Stimulated activated naive CD8-positive, alpha-beta T cell treated with anti-CD3 and anti-CD28 coated beads, Interleukin-15, amount 100 ng/mL, for 72 hours (primary cell): ENCODE measurements around the gene UBXN6.
A peak's percentile ranks its signal among the peaks of the same experiment; 100 is the strongest.

Experiments
- ATAC-seq: fragments of 150-1000 bp; cut with Tn5 transposase; 2 replicates; pipeline ENCODE4 v1.10.0; 2021; ENCODE audit warnings: mild to moderate bottlenecking, moderate library complexity
- DNase-seq, 2 donors: peaks; one replicate each; pipeline ENCODE4 v3.0.0; 2021 to 2022
- H3K27ac Mint-ChIP-seq, 2 donors: one replicate each; pipeline ENCODE4 v1.8.0; 2022; ENCODE audit warnings: mild to moderate bottlenecking in 2 of 2, mixed read lengths in 2 of 2, moderate library complexity in 2 of 2
- H3K27me3 Mint-ChIP-seq: one replicate; pipeline ENCODE4 v1.8.0; 2022; ENCODE audit warnings: mixed read lengths
- H3K4me1 Mint-ChIP-seq: one replicate; pipeline ENCODE4 v1.8.0; 2022; ENCODE audit warnings: mild to moderate bottlenecking, mixed read lengths
- H3K4me3 Mint-ChIP-seq, 2 donors: one replicate each; pipeline ENCODE4 v1.8.0; 2022; ENCODE audit warnings: mild to moderate bottlenecking in 2 of 2, mixed read lengths in 2 of 2, moderate library complexity in 1 of 2
- H3K9me3 Mint-ChIP-seq, 2 donors: one replicate each; pipeline ENCODE4 v1.8.0; 2022; ENCODE audit warnings: mixed read lengths in 2 of 2

Gene UBXN6

DNA sequence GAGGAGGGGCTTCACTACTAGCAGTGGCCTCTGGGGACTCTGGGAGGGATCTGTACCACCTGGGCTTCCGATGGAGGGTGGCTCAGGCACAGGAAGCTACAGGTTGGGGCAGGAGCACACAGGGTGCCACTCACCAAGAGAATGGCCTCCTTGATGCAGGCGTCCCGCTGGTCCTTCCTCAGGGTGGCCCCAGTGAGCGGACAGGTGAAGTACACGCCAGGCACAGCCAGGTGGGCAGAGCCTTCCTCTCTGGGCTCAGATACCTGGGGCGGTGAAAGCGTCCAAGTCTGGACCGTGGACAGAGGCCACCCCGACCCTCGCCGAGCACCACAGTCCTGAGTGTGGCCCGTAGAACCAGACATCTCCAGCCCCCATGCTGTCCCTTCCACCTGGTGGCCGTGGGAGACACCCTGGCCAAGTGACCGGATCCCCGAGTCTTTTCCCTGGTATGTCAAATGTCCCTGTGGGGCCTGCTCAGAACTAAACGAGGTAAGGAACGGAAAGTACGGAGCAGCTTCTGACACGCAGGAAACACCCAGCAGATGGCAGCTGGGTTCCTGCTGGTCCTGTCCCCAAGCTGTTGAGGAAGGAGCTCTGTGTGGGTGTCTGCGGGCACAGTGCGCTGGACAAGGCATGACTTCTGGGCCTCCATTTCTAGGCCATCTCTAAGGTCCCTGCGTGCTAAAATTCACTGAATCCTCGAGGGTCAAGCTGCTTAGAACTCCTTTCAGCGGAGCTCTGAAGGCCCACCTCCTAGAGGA, 5.2 kb downstream of the UBXN6 start:
- Mint-ChIP-seq H3K4me3 (no peak overlapping the region), H3K4me1 (peaks cover 22% of the 10 kb centered on the region), H3K9me3 (no peaks in the 10 kb centered on the region), H3K27me3 (no peaks in the 10 kb centered on the region), H3K27ac (peak overlapping the region in 1 of 2 donors; percentile 82)
- ATAC-seq = no peak
- DNase-seq = no peak

DNA sequence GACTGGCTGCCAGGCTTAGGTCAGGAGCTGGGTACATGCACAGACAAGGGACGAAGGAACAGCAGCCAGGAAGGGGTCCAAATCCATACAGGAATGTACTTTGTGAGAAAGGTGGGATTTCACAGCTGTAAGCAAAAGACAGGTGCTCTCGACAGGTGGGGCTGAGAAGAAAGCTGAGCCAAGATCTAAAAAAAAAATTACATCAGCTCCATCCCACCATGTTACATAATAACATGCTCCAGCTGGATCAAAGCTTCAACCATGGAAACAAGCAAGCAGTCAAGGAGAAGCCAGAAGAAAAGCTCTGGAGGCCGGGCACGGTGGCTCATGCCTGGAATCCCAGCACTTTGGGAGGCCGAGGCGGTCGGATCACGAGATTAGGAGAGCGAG, 8.0 kb downstream of the UBXN6 start:
- Mint-ChIP-seq H3K27ac (peak overlapping the region in 1 of 2 donors; percentile 64), H3K27me3 (no peaks in the 10 kb centered on the region), H3K4me3 (no peak overlapping the region), H3K9me3 (no peaks in the 10 kb centered on the region), H3K4me1 (no peaks in the 10 kb centered on the region)
- ATAC-seq = no peak
- DNase-seq = no peak

DNA sequence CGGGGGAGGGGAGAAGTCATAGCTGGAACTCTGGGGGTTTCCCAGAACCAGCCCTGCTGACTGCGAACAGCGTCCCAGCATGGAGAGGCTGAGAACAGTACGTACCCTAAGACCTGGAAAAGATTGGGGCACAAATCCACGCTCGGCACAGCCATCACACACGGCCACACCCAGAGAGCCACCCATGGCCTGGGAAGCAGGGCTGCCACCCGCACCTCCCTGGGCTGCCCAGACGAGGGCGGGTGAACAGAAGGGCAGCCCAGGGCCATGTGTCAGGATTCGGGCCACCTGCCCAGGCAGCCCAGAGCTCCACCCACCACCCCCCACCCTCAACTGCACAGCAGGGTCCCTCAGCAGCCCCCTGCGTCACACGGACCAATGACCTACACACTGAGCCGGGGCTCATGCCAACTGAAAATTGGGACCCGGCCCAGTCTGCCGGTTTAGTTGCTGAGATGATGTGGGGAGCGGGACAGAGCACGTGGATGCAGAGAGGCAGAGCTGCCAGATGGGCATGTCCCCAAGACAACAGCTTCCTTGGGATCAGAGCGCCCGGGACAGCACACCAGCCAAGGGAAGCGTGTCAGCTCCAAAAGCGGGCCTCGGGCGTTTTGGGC, 8.5 kb downstream of the UBXN6 start:
- no peaks in the 10 kb centered on the region for H3K4me1 Mint-ChIP-seq
- no peaks in the 10 kb centered on the region for H3K27me3 Mint-ChIP-seq
- DNase-seq (no peak), ATAC-seq (no peak)
- peak overlapping the region in 1 of 2 donors; percentile 64 for H3K27ac Mint-ChIP-seq
- H3K9me3 Mint-ChIP-seq = no peaks in the 10 kb centered on the region
- H3K4me3 Mint-ChIP-seq = no peak overlapping the region

DNA sequence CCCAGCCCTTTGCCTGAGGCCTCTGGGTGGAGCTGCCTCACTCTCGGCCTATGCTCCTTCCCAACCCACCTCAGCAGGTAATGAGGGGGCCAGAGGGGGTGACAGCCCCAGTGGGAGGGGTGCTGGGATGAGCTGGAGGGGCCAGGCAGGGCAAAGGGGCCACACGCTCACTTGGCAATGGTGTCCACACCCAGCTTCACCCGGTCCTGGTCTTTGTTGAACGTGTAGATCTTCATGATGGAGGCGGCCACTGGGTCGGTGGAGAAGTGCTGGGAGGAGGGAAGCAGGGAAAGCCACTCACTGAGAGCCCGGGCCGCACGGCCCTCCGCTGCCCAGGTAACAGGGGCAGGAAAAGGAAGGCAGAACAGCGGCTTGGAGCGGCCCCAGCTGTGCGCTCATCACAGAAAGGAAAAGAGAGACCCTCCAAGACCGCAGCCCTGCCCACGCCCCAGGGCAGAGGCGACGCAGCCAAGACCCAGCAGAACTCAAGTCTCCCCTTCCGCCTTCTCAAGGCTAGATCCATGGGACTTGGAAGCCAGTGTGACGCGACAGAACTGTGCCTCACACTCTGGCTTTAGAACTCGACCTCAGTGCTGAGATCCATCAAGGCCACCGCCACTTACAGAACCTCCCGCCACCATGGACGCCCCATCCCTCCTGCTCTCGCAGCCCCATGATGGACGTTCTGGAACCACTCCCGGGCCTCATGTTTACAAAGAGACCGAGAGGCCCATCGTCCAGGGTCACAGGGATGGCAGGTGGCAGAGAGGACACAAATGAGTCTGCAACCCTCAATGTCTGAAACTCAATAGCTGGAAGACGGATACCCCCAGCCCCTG, 9.2 kb downstream of the UBXN6 start:
- H3K27ac Mint-ChIP-seq = peak overlapping the region; percentile 57 to 94
- H3K9me3 Mint-ChIP-seq = no peaks in the 10 kb centered on the region
- no peaks in the 10 kb centered on the region for H3K27me3 Mint-ChIP-seq
- no peak overlapping the region for H3K4me3 Mint-ChIP-seq
- no peaks in the 10 kb centered on the region for H3K4me1 Mint-ChIP-seq
- DNase-seq = no peak
- ATAC-seq = no peak

DNA sequence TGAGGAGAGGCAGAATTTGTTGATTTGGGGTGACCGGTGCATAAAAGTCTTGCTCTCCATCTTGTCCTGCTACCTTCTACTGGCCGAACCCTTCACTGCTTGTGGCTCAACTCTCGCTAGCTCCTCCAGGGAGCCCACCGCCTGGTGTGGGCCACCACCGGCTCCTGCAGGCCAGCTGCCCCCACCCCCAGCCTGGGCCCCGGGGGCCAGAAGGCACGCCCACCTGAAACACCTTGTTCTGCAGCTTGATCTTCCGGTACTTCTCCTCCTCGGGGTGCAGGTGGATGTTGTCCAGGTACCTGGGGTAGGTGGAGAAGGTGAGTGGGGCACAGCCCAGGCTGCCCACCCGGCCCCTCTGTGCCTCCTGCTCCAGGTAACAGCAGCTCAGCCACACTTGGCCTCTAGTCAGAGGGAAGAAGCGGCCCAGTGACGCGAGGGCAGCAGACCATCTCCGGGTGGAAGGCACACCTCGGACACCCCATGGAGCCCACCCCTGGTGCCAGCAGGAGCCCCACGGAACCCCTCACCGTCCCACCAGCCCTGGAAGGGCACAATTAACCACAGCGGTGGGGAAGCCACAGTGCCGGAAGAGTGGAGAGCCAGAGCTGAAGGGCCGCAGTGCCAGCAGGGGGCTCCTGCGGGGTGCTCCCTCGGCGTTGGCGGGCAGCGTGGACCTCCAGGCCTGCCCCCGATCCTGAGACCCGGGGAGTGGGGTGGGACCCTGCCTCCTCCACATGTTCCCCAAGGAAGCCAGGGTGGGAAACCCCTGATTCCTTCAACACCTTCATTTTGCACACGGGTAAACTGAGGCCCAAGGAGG, 10.1 kb downstream of the UBXN6 start:
- no peak for ATAC-seq
- no peaks in the 10 kb centered on the region for H3K9me3 Mint-ChIP-seq

DNA sequence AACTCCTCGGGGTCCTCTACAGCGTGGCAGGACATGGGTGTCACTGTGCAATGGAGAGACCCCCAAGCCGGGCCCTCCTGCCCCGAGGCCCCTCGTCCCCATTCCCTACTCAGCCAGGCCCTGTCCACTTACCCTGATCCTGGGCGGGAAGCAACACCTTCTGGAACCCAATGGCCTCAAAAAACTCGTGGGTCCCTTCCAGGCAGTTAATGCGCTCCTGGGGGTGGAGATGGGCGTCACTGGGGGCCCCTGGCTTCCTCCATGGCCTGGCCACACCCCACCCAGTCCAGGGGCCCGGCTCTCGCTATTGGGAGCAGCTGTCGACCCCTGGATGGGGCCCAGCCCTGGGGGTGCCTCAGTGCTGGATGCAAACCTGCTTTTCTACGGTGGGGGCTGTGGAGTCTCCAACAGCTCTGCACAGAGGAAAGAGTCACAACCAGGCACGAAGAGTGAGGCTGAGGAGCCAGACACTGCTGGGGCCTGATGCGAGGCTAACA, 10.8 kb downstream of the UBXN6 start:
- DNase-seq = no peak
- peak overlapping the region in 1 of 2 donors; percentile 67 for H3K27ac Mint-ChIP-seq
- ATAC-seq = no peak
- no peaks in the 10 kb centered on the region for H3K27me3 Mint-ChIP-seq
- H3K4me1 Mint-ChIP-seq = peaks cover 9% of the 10 kb centered on the region
- H3K4me3 Mint-ChIP-seq = no peak overlapping the region
- no peaks in the 10 kb centered on the region for H3K9me3 Mint-ChIP-seq

More for the DNA sequence above, 10.1 kb downstream of the UBXN6 start:
- H3K4me3 Mint-ChIP-seq = no peak overlapping the region
- peaks cover 1% of the 10 kb centered on the region for H3K4me1 Mint-ChIP-seq
- H3K27me3 Mint-ChIP-seq = no peaks in the 10 kb centered on the region
- peak overlapping the region in 1 of 2 donors; percentile 94 for H3K27ac Mint-ChIP-seq
- DNase-seq = no peak

DNA sequence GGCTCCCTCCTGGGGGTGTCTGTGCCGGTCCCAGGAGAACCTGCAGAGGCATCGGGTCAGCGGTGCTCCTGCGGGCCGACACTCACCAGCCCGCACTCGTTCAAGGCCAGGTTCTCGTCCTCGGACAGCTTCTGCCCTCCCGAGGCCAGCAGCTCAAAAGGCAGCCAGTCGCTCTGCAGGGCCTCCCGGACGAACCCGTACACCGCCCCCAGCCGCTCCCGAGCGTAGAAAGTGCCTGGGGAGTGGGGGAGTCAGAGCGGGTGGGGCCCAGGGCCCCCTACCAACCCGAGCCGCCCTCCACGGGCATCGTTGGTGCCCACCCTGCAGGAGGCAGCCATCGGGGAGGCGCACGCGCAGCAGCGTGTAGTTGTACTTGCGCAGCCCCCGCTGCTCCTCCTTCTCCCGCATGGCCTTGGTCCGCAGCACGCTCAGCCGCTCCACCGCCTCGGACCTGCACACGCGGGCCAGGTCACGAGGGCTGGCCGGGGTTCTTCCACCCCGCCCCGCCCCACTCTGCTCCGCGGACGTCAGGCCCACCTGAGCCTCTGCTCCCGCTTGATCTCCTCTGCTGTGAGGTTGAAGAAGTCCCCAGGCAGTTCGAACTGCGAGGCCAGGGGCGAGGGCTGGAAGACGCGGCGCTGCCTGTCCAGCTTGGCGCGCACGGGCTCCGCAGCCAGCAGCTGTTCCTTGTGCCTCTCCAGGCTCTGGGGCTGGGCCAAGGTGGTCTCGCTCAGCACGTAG, 11.5 kb downstream of the UBXN6 start:
- no peaks in the 10 kb centered on the region for H3K27me3 Mint-ChIP-seq
- DNase-seq (no peak), ATAC-seq (no peak)
- no peaks in the 10 kb centered on the region for H3K9me3 Mint-ChIP-seq
- no peak overlapping the region for H3K27ac Mint-ChIP-seq
- H3K4me1 Mint-ChIP-seq = peaks cover 9% of the 10 kb centered on the region
- no peak overlapping the region for H3K4me3 Mint-ChIP-seq

DNA sequence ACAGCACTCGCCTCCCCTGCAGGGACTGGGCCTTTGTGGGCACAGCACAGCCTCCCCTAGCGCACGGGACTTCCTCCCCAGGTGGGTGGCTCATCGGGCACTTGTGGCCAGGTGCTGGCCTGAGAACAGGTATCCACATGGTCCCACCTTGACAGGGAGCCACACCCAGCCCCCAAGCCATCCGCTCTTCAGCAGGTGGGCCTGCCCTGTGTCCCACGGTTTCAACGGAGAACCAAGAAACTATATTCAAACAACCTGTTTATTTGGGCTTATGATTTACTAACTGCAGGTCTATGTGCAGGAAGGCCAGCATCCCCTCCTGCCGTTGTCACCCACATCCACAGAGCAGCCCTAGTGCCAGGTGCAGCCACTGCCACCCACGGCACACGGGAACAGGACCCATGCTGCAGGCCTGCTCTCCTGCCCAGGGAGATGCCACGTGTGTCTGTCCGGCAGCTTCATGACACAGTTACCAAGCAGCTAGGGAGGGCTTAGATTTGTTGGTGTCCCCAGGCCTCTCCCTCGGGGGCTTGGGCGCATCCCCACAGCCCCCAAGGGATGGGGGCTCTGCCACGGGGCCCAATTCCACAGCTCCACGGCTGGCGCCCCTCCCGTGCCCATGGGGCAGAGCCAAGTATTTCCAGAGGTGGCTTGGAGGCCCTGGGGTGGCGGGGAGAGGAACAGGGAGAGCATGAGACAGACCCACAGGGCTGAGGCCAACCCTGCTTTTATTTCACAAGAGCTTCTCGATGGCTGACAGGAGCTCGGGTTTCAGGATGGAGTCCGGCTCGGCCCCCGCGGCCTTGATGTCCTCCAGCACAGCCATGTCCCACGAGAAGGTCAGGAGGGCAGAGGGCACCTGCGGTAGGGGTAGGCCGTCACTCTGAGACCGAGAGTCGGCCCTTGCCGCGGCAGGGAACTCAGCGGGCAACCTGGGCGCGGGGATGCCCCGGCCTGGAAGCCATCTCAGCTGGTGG, 12.5 kb downstream of the UBXN6 start:
- DNase-seq = no peak
- peak overlapping the region in 1 of 2 donors; percentile 72 for H3K27ac Mint-ChIP-seq
- peak; percentile 5 for ATAC-seq
- H3K9me3 Mint-ChIP-seq = no peaks in the 10 kb centered on the region
- no peak overlapping the region for H3K4me3 Mint-ChIP-seq
- no peaks in the 10 kb centered on the region for H3K27me3 Mint-ChIP-seq
- H3K4me1 Mint-ChIP-seq = peaks cover 9% of the 10 kb centered on the region

DNA sequence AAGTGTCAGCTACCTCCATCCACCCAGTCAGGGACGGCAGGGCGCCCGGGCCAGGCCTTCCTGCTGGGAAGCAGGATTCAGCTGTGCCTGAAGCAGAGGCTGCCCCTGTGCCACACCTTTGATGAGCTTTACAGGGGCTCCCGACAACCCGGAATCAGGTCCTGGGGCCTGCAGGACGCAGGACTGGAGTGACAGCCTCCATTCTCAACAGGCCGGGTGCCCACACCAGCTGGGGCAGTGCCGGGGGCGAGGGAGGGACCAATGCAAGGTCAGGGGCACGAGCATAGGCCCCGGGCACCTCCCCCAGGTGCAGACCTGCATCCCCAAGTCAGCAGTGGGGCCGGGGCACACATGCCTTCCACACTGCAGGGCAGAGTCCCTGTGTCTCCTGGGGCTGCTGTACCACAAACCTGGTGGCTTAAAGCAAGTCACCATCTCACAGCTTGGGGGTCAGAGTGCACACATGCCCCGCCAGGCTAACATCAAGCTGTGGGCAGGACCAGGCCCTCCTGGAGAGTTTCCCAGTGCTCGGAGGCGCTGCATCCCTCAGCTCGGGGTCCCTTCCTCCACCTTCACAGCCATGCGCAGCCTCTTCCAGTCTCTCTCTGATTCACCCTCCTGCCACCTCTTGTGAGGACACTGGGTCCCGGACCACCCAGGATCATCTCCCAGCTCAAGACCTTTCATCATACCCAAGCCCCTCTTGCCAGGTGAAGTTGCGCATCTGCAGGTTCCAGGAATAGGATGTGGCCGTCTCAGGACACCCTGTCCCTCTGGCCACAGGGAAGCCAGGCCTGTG, 13.4 kb downstream of the UBXN6 start:
- DNase-seq (no peak), ATAC-seq (peak; percentile 16)
- H3K27me3 Mint-ChIP-seq = no peaks in the 10 kb centered on the region
- peaks cover 9% of the 10 kb centered on the region for H3K4me1 Mint-ChIP-seq
- peak overlapping the region in 1 of 2 donors; percentile 72 for H3K27ac Mint-ChIP-seq
- no peak overlapping the region for H3K4me3 Mint-ChIP-seq
- no peaks in the 10 kb centered on the region for H3K9me3 Mint-ChIP-seq

DNA sequence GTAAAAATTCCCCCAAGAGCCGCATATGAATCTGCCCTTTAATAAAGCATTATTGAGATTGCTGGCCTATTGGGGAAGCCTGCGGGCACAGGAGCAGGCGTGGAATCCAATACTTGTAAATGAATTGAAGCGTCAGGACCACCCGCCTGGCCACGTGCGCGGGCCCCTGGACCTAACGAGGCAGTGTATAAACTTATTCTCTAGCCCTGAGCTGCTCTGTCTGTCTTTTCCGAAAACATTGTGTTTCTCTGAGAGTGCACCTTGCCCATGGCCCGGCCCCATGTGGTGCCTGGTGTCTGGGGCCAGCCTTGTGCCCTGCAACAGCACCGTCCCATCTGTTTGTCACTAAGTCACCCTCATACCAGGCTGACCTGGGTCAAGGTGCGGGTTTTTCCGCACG, 14.4 kb downstream of the UBXN6 start:
- H3K27ac Mint-ChIP-seq = no peak overlapping the region
- peaks cover 9% of the 10 kb centered on the region for H3K4me1 Mint-ChIP-seq
- ATAC-seq (no peak), DNase-seq (no peak)
- H3K27me3 Mint-ChIP-seq = no peaks in the 10 kb centered on the region
- no peaks in the 10 kb centered on the region for H3K9me3 Mint-ChIP-seq
- no peak overlapping the region for H3K4me3 Mint-ChIP-seq

DNA sequence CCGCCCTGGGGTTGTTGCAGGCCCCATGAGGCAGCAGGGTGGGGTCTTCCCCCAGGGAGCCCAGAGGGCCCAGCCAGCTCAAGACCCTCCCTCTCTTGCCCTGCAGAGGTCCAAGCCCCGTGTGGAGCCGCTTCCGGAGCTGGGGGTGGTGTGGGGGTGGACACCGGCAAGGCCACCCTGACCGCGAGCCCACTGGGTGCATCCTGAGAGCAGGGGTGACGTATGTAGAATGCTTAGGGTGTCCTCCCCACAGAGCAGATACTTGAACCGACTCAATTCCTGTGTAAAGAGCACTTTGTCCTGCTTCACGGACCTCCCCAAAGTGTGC, 14.8 kb downstream of the UBXN6 start:
- Mint-ChIP-seq H3K4me3 (no peak overlapping the region), H3K9me3 (no peaks in the 10 kb centered on the region), H3K4me1 (peaks cover 9% of the 10 kb centered on the region), H3K27me3 (no peaks in the 10 kb centered on the region), H3K27ac (no peak overlapping the region)
- ATAC-seq = no peak
- DNase-seq = no peak

DNA sequence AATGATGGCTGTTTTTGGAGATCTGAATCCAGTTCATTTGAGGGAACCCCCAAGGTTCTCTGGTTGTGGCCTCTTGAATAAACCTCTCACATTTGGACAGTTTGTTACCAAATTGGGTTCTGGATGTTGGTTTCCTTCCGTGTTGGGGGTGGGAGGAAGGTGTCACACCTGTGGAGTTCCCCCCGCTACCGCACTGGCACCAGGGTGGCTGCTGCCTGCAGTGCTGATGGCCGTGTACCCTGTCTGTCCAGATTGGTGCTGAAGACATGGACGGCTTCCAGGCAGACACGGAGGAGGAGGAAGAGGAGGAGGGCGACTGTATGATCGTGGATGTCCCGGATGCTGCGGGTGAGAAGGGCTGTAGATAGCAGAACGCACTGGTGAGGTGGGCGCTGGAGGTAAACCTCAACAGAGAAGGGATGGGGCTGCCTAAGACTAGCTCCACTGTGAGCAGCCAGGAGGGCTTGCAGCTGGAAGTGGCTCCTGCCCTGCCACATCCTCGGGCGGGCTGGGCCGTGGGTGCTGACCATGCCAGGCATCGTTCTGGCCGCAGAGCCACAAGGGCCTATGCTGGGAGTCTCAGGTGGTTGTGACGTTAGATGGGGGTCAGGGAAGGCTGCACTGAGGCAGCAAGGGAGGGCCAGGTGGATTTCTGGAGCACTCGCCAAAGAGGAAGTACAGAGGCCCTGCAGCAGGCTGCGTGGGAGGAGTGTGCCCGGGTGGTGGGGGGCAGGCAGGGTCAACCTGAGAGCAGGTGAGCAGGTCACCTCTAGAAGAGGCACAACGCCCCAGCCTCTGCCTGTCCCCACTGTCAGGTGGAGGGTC, 15.4 kb downstream of the UBXN6 start:
- Mint-ChIP-seq H3K27ac (peak overlapping the region in 1 of 2 donors; percentile 95), H3K9me3 (no peaks in the 10 kb centered on the region), H3K4me3 (peak overlapping the region in 1 of 2 donors; percentile 20), H3K4me1 (peaks cover 9% of the 10 kb centered on the region), H3K27me3 (no peaks in the 10 kb centered on the region)
- no peak for DNase-seq
- ATAC-seq = peak; percentile 6
